ENCODE results near the gene HS6ST1. TPM values are rescaled to one million over a fixed set of nuclear protein-coding genes. Genes with fewer than 3 reads are reported as not detected.

HS6ST1 gene
- total and polyA plus RNA-seq, 4 donors, result 17.9 to 31.9 (median 25.4) TPM

- no peak for DNase-seq (ENCODE audit: low spot score)
- Histone ChIP-seq H3K27ac (ENCODE audit: low read depth in 1 of 2, low read length in 2 of 2) (no peak overlapping the region), H3K4me1 (ENCODE audit: control insufficient read depth in 4 of 4, insufficient read depth in 4 of 4, low read length in 3 of 4) (peaks cover 0 to 6% (median 0%) of the 10 kb centered on the region in 4 donors), H3K9me3 (ENCODE audit: control insufficient read depth in 4 of 4, low read length in 3 of 4) (peaks cover 0 to 6% (median 0%) of the 10 kb centered on the region in 4 donors), H3K36me3 (ENCODE audit: control insufficient read depth in 4 of 4, insufficient read depth in 3 of 4, low read depth in 1 of 4, low read length in 3 of 4) (no peaks in the 10 kb centered on the region), H3K27me3 (ENCODE audit: control insufficient read depth in 4 of 4, insufficient read depth in 4 of 4, low read length in 3 of 4) (no peaks in the 10 kb centered on the region), H3K9ac (ENCODE audit: low read depth in 1 of 2, low read length in 2 of 2) (no peak overlapping the region), H3K4me3 (ENCODE audit: low read depth in 1 of 3, low read length in 3 of 3) (no peak overlapping the region)
- no peak for TF ChIP-seq REST (IDR thresholded peaks at IDR 0.05)
- TF ChIP-seq FOXA1 (IDR thresholded peaks at IDR 0.05), result no peak
- no peak for TF ChIP-seq RAD21 (IDR thresholded peaks at IDR 0.05)
- no peak for TF ChIP-seq TAF1 (conservative IDR thresholded peaks at IDR 0.05)
- TF ChIP-seq GABPA (IDR thresholded peaks at IDR 0.05 in 1 of 2, conservative IDR thresholded peaks at IDR 0.05 in 1 of 2), result no peak
- TF ChIP-seq JUND (IDR thresholded peaks at IDR 0.05), result no peak
- no peak for TF ChIP-seq ZBTB33 (IDR thresholded peaks at IDR 0.05)
- WGBS, result 81% methylated on average over 1 of the region's 1 CpG
Measured at GRCh38 chr2:128343459-128343858, 24.8 kb upstream of the HS6ST1 start.

GRCh38 chr2:128342550-128342949 lies 23.9 kb upstream of the HS6ST1 start:
- no peak overlapping the region for H3K9ac ChIP-seq (ENCODE audit: low read depth in 1 of 2, low read length in 2 of 2)
- H3K27ac ChIP-seq (ENCODE audit: low read depth in 1 of 2, low read length in 2 of 2), result no peak overlapping the region
- no peak overlapping the region for H3K4me3 ChIP-seq (ENCODE audit: low read depth in 1 of 3, low read length in 3 of 3)
- H3K27me3 ChIP-seq (ENCODE audit: control insufficient read depth in 4 of 4, insufficient read depth in 4 of 4, low read length in 3 of 4), result no peaks in the 10 kb centered on the region
- DNase-seq (ENCODE audit: low spot score), result no peak
- WGBS, result 83% methylated on average over 3 of the region's 3 CpGs
- no peak for TF ChIP-seq HNF4G (IDR thresholded peaks at IDR 0.05)
- TF ChIP-seq ATF3 (IDR thresholded peaks at IDR 0.05), result no peak
- no peak for TF ChIP-seq TAF1 (conservative IDR thresholded peaks at IDR 0.05)
- no peak for TF ChIP-seq HNF4A (conservative IDR thresholded peaks at IDR 0.05)
- no peak for TF ChIP-seq FOXA2 (IDR thresholded peaks at IDR 0.05)
- TF ChIP-seq SP1 (IDR thresholded peaks at IDR 0.05), result no peak
- TF ChIP-seq RXRA (IDR thresholded peaks at IDR 0.05), result no peak
- TF ChIP-seq YY1 (IDR thresholded peaks at IDR 0.05), result no peak
- no peak for TF ChIP-seq RAD21 (IDR thresholded peaks at IDR 0.05)
- no peak for TF ChIP-seq EGR1 (IDR thresholded peaks at IDR 0.05; ENCODE audit: low read depth in 2 of 2)
- no peak for TF ChIP-seq REST (IDR thresholded peaks at IDR 0.05)
- TF ChIP-seq GABPA (IDR thresholded peaks at IDR 0.05 in 1 of 2, conservative IDR thresholded peaks at IDR 0.05 in 1 of 2), result no peak
- no peak for TF ChIP-seq CTCF (IDR thresholded peaks at IDR 0.05; ENCODE audit: low read depth, low read length, missing input control)
- TF ChIP-seq ZBTB33 (IDR thresholded peaks at IDR 0.05), result no peak
- TF ChIP-seq FOXA1 (IDR thresholded peaks at IDR 0.05), result no peak
- TF ChIP-seq JUND (IDR thresholded peaks at IDR 0.05), result no peak
- peaks cover 0 to 6% (median 0%) of the 10 kb centered on the region in 4 donors for H3K9me3 ChIP-seq (ENCODE audit: control insufficient read depth in 4 of 4, low read length in 3 of 4)
- H3K36me3 ChIP-seq (ENCODE audit: control insufficient read depth in 4 of 4, insufficient read depth in 3 of 4, low read depth in 1 of 4, low read length in 3 of 4), result no peaks in the 10 kb centered on the region
- H3K4me1 ChIP-seq (ENCODE audit: control insufficient read depth in 4 of 4, insufficient read depth in 4 of 4, low read length in 3 of 4), result peaks cover 0 to 1% (median 0%) of the 10 kb centered on the region in 4 donors
